Spinal cord (tissue), 10 donors: Measurements from ENCODE around the gene HEMGN. TPM values are rescaled to one million over a fixed set of nuclear protein-coding genes. Genes with fewer than 3 reads are reported as not detected.
"Not testable (repeated sequence)": the region's sequence is repeated elsewhere in the genome, so short reads cannot be mapped to it uniquely, and the experiment has no call there.

Experiments
- DNase-seq, 6 donors: peaks; one replicate each; pipeline versions ENCODE4 v3.0.0 to v3.0.0-alpha.2; 2013 to 2015; ENCODE audit warnings: low spot score in 6 of 6, low read depth in 4 of 6
- H3K27ac ChIP-seq: one replicate; pipeline ENCODE4 v1.5.1; 2013; ENCODE audit warnings: low read depth, low read length, control low read depth
- H3K27me3 ChIP-seq: one replicate; pipeline ENCODE4 v1.6.1; 2013; ENCODE audit warnings: low read length; ENCODE audit not compliant: control insufficient read depth, insufficient read depth
- H3K36me3 ChIP-seq: one replicate; pipeline ENCODE4 v1.6.1; 2013; ENCODE audit warnings: low read length; ENCODE audit not compliant: control insufficient read depth, insufficient read depth
- H3K4me1 ChIP-seq: one replicate; pipeline ENCODE4 v1.6.1; 2013; ENCODE audit warnings: low read length; ENCODE audit not compliant: control insufficient read depth, insufficient read depth
- H3K4me3 ChIP-seq: one replicate; pipeline ENCODE4 v1.5.1; 2013; ENCODE audit warnings: low read depth, low read length, control low read depth
- H3K9me3 ChIP-seq: one replicate; pipeline ENCODE4 v1.6.1; 2013; ENCODE audit warnings: low read length; ENCODE audit not compliant: control insufficient read depth, insufficient read depth
- WGBS: methylation state at CpG from one replicate; pipeline ENCODE4 v1.1.5; 2013; ENCODE audit warnings: missing lambda C conversion rate; ENCODE audit not compliant: insufficient coverage; 5-methylcytosine and 5-hydroxymethylcytosine counted together
- polyA plus RNA-seq, 2 donors: library from polyadenylated mRNA; unstranded; fragments of 120-200 nt; gene quantifications; one replicate each; pipeline ENCODE4 v1.2.1, GENCODE V29; 2013; ENCODE audit not compliant: insufficient read length in 2 of 2
- total RNA-seq, 2 donors: library from RNA; depleted of rRNA in 1 of 2; stranded (reverse); fragments of 120-200 nt in 1 of 2; fragments of >200 nt in 1 of 2; gene quantifications; one replicate each; pipeline versions ENCODE4 v1.2.3 to v1.2.4, GENCODE V29; 2013 to 2014
- donor health status: healthy.

Gene HEMGN
- total and polyA plus RNA-seq, 4 donors: 1.6 to 34.7 (median 7.8) TPM

GRCh38 chr9:97980918-97981845 lies 43.2 kb upstream of the HEMGN start:
- Histone ChIP-seq H3K9me3 (no peaks in the 10 kb centered on the region), H3K4me1 (peaks cover 26% of the 10 kb centered on the region), H3K27ac (peak overlapping the region; percentile 58), H3K27me3 (no peaks in the 10 kb centered on the region), H3K4me3 (no peak overlapping the region), H3K36me3 (no peaks in the 10 kb centered on the region)
- WGBS: 32% methylated on average over 8 of the region's 10 CpGs
- peak in 3 of 6 donors; percentile 48 to 81 (median 80) for DNase-seq

DNA sequence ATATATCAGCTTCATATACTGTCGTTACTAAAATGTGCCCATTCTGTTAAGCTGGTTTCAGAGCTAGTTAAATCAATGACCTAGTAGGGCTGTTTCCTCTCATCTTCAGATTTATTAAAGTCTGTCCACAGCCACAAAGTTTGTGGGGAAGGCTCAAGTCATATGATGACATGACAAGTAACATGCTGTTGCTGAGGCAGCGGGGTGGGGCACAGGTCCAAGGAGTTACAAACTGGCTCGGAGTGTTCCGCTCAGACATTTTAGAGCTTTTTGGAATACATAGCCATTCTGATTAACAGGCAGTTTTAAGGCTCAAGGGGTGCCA lies 42.5 kb upstream of the HEMGN start:
- DNase-seq: peak in 1 of 6 donors; percentile 38
- Histone ChIP-seq H3K27me3 (no peaks in the 10 kb centered on the region), H3K9me3 (no peaks in the 10 kb centered on the region), H3K4me3 (no peak overlapping the region), H3K36me3 (no peaks in the 10 kb centered on the region), H3K4me1 (peaks cover 20% of the 10 kb centered on the region), H3K27ac (peak overlapping the region; percentile 6)
- WGBS: 60% methylated on average over 1 of the region's 4 CpGs

- peaks cover 16% of the 10 kb centered on the region for H3K4me1 ChIP-seq
- no peaks in the 10 kb centered on the region for H3K9me3 ChIP-seq
- DNase-seq: no peak
- no peaks in the 10 kb centered on the region for H3K36me3 ChIP-seq
- no peak overlapping the region for H3K27ac ChIP-seq
- no peaks in the 10 kb centered on the region for H3K27me3 ChIP-seq
- 63% methylated on average over 3 of the region's 7 CpGs for WGBS
- H3K4me3 ChIP-seq: no peak overlapping the region
Measured at GRCh38 chr9:97979788-97980478, 42.0 kb upstream of the HEMGN start.

DNA sequence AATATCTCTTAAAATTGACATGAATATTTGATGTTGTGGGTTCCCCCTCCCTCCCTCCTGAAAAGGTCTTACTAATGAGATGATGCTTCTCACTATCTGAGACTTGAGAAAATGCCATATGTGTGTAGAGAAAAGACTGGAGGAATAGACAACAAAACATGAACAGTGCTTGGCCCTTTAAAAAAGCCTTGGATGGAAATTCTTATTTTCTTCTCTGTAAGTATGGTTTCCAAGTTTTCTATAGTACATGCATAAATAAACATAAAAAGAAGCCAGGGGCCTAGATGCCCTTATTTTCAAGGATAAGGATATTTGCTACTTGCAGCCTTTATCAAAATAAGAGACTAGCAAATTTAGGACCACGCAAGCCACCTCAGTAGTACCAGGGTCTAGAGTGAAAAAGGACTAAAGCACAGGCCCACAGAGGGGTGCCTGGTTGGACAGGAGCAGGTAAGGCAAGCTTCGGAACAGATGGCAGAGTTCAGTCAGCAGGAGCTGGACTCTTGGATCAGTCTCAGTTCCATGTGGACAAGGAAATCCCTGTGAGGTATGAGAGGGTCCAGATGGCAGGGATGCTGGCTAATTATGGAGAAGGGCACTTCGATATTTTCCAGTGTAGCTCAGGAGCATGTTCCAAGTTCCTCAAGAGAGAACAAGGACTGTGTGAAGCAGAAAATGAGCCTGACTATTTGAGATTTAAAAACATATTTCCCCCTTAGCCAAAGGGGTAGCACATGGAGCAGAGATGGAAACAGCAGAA lies 40.6 kb upstream of the HEMGN start:
- Histone ChIP-seq H3K4me3 (no peak overlapping the region), H3K36me3 (no peaks in the 10 kb centered on the region), H3K27me3 (no peaks in the 10 kb centered on the region), H3K27ac (no peak overlapping the region), H3K9me3 (no peaks in the 10 kb centered on the region), H3K4me1 (peaks cover 15% of the 10 kb centered on the region)
- peak in 1 of 6 donors; percentile 77 for DNase-seq
- WGBS: 82% methylated on average over 3 of the region's 3 CpGs

GRCh38 chr9:97976633-97977032 lies 38.7 kb upstream of the HEMGN start:
- H3K4me1 ChIP-seq, H3K27me3 ChIP-seq, DNase-seq, H3K36me3 ChIP-seq, H3K4me3 ChIP-seq, H3K9me3 ChIP-seq, H3K27ac ChIP-seq: not testable (repeated sequence)
- 87% methylated on average over 8 of the region's 10 CpGs for WGBS

DNA sequence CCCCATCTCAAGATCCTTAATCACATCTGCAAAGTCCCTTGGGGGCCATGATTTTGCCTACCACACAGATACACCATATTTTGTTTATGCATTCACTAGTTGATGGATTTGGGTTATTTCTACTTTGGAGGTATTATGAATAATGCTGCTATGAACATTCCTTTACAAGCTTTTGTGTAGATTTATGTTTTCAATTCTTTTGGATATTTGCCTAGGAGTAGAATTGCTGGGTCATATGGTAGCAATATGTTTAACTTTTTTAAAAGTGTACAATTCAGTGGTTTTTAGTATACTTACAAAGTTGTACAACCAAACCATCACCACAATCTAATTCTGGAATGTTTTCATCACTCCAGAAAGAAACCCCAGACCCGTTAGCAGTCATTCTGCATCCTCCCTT lies 37.4 kb upstream of the HEMGN start:
- WGBS: 70% methylated on average over 1 of the region's 1 CpG
- Histone ChIP-seq H3K27ac (no peak overlapping the region), H3K4me3 (no peak overlapping the region), H3K27me3 (no peaks in the 10 kb centered on the region), H3K36me3 (no peaks in the 10 kb centered on the region), H3K9me3 (no peaks in the 10 kb centered on the region), H3K4me1 (peaks cover 4% of the 10 kb centered on the region)
- DNase-seq: no peak

DNA sequence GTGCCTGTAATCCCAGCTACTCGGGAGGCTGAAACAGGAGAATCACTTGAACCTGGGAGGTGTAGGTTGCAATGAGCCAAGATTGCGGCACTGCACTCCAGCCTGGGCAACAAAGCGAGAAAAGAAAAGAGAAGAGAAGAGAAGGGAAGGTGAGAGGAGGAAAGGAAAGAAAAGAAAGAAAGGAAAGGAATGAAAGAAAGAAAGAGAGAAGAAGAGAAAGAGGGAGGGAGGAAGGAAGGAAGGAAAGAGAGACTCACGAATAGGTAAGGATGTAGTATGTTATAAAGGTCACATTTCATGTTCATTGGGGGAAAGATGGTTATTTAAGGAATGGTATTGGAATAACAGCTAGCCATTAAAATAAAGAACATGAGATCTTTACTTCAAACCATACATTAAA lies 34.8 kb upstream of the HEMGN start:
- H3K4me1 ChIP-seq: no peaks in the 10 kb centered on the region
- WGBS: 91% methylated on average over 4 of the region's 4 CpGs

DNA sequence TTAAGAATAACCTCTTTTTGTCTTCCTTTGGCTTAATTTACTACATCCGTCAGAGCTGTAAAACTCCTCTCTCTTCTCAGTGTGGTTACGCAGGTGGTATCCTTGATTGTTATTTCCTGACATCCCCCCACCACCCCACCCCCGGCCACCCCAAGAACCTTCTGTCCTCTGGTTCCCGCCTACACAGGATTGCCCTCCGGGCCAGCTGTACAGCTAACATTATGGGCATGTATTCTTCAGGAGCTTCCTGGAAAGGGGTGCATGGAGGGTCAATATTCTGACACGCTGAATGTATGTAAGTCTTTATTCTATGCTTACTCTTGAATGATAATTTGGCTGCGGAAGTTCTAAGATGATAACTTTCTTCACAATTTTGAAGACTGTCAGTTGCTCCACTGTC lies 32.2 kb upstream of the HEMGN start:
- Histone ChIP-seq H3K4me1 (no peaks in the 10 kb centered on the region), H3K27ac (no peak overlapping the region), H3K36me3 (no peaks in the 10 kb centered on the region), H3K4me3 (no peak overlapping the region), H3K9me3 (no peaks in the 10 kb centered on the region), H3K27me3 (no peaks in the 10 kb centered on the region)
- DNase-seq: no peak
- 60% methylated on average over 1 of the region's 7 CpGs for WGBS

More for the DNA sequence above, 34.8 kb upstream of the HEMGN start:
- Histone ChIP-seq H3K36me3 (no peaks in the 10 kb centered on the region), H3K9me3 (no peaks in the 10 kb centered on the region), H3K27ac (no peak overlapping the region), H3K4me3 (no peak overlapping the region), H3K27me3 (no peaks in the 10 kb centered on the region)
- no peak for DNase-seq

DNA sequence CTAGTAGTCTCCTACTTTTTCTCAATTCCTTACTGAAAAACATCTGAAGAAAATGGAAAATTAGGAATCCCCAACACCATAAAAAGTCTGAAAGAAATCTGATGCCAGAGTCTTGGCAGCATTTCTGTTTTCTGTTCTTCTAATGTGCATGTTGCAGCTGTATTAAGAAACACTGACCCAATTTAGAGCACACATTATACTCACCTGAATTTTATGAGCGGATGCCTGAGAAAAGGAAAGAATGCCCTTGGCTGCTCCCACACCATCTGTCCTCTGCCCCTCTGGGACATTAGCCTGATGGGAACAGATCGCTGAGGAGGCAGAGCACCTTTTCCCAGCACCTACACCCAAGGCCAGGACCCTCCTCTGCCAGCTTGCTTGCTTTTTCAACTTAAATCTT lies 31.0 kb upstream of the HEMGN start:
- DNase-seq: no peak
- Histone ChIP-seq H3K27ac (no peak overlapping the region), H3K36me3 (no peaks in the 10 kb centered on the region), H3K4me3 (no peak overlapping the region), H3K27me3 (no peaks in the 10 kb centered on the region), H3K4me1 (no peaks in the 10 kb centered on the region), H3K9me3 (no peaks in the 10 kb centered on the region)
- WGBS: 83% methylated on average over 1 of the region's 2 CpGs
